HG02943 (cell line): Measurements from ENCODE around the gene PCDHGA10.
"Not testable (repeated sequence)": the region's sequence is repeated elsewhere in the genome, so short reads cannot be mapped to it uniquely, and the experiment has no call there.

Experiments used
- ATAC-seq: cut with Tn5 transposase; IDR thresholded peaks from one replicate; pipeline ENCODE4 v1.9.1; 2021; ENCODE audit warnings: mild to moderate bottlenecking, low read depth, moderate library complexity; ENCODE audit not compliant: unreplicated experiment

Gene PCDHGA10

GRCh38 chr5:141392429-141393198 lies 20.2 kb upstream of the PCDHGA10 start, which contains the start of gene PCDHGA8:
TSS of gene PCDHGA8 (plus strand) at chr5:141392633. CDS start at chr5:141392814, 181 bp downstream.
- ATAC-seq = no peak

- no peak for ATAC-seq
These were observed 19.5 kb upstream of the PCDHGA10 start for GRCh38 chr5:141393267-141393666.

GRCh38 chr5:141394401-141395187 lies 18.2 kb upstream of the PCDHGA10 start:
- not testable (repeated sequence) for ATAC-seq

- not testable (repeated sequence) for ATAC-seq
These were observed 14.8 kb upstream of the PCDHGA10 start, which contains the start of gene PCDHGB5 for GRCh38 chr5:141397756-141398551. TSS of gene PCDHGB5 (plus strand) at chr5:141397947. CDS start at chr5:141398128, 181 bp downstream.

- no peak for ATAC-seq
These were observed 14.2 kb upstream of the PCDHGA10 start for GRCh38 chr5:141398608-141399007.

GRCh38 chr5:141399555-141400258 lies 13.1 kb upstream of the PCDHGA10 start:
- ATAC-seq = no peak

GRCh38 chr5:141402553-141403243 lies 10.1 kb upstream of the PCDHGA10 start, which contains the start of gene PCDHGA9:
TSS of gene PCDHGA9 (plus strand) at chr5:141402778. CDS start at chr5:141402953, 175 bp downstream.
- no peak for ATAC-seq

- ATAC-seq = no peak
These were observed 9.4 kb upstream of the PCDHGA10 start for GRCh38 chr5:141403387-141403786.

- ATAC-seq = not testable (repeated sequence)
These were observed 4.8 kb upstream of the PCDHGA10 start, which contains the start of gene PCDHGB6 for GRCh38 chr5:141407790-141408505. TSS of gene PCDHGB6 (plus strand) at chr5:141408021. CDS start at chr5:141408203, 182 bp downstream.

GRCh38 chr5:141409598-141410306 lies 3.0 kb upstream of the PCDHGA10 start:
- ATAC-seq = no peak

- no peak for ATAC-seq
These were observed 1.2 kb upstream of the PCDHGA10 start for GRCh38 chr5:141411575-141411974.

GRCh38 chr5:141413540-141414069 lies 818 bp downstream of the PCDHGA10 start:
- no peak for ATAC-seq

- ATAC-seq = not testable (repeated sequence)
These were observed 1.9 kb downstream of the PCDHGA10 start for GRCh38 chr5:141414548-141415274.

GRCh38 chr5:141415275-141415618 lies 2.5 kb downstream of the PCDHGA10 start:
- not testable (repeated sequence) for ATAC-seq

GRCh38 chr5:141417494-141418172 lies 4.8 kb downstream of the PCDHGA10 start, which contains the start of gene PCDHGB7:
TSS of gene PCDHGB7 (plus strand) at chr5:141417677. CDS start at chr5:141417860, 183 bp downstream.
- peak; percentile 75 for ATAC-seq
